ENCODE results near the gene WNT1. TPM values are rescaled to one million over a fixed set of nuclear protein-coding genes. Genes with fewer than 3 reads are reported as not detected.
A peak's percentile ranks its signal among the peaks of the same experiment; 100 is the strongest.

The WNT1 gene
- total and polyA plus RNA-seq, 8 donors: not detected

GRCh38 chr12:48940181-48940580 is 37.9 kb upstream of the WNT1 start:
- peaks cover 0 to 11% (median 7%) of the 10 kb centered on the region in 3 donors for H3K36me3 ChIP-seq
- WGBS, 2 donors: 73 to 84% methylated on average over 3 of the region's 3 CpGs
- no peak overlapping the region for H3K4me3 ChIP-seq
- TF ChIP-seq, protein P1, sequence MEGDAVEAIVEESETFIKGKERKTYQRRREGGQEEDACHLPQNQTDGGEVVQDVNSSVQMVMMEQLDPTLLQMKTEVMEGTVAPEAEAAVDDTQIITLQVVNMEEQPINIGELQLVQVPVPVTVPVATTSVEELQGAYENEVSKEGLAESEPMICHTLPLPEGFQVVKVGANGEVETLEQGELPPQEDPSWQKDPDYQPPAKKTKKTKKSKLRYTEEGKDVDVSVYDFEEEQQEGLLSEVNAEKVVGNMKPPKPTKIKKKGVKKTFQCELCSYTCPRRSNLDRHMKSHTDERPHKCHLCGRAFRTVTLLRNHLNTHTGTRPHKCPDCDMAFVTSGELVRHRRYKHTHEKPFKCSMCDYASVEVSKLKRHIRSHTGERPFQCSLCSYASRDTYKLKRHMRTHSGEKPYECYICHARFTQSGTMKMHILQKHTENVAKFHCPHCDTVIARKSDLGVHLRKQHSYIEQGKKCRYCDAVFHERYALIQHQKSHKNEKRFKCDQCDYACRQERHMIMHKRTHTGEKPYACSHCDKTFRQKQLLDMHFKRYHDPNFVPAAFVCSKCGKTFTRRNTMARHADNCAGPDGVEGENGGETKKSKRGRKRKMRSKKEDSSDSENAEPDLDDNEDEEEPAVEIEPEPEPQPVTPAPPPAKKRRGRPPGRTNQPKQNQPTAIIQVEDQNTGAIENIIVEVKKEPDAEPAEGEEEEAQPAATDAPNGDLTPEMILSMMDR (IDR thresholded peaks at IDR 0.05): no peak
- intact Hi-C loops (cut with DNase I): no loop called here
- no peaks in the 10 kb centered on the region for H3K4me1 ChIP-seq
- no peak overlapping the region for H3K27ac ChIP-seq
- H3K9me3 ChIP-seq: no peaks in the 10 kb centered on the region
- ATAC-seq: peak in 1 of 4 donors; percentile 13
- H3K27me3 ChIP-seq: no peaks in the 10 kb centered on the region
- FAIRE-seq: no peak
- peak in 1 of 6 donors; percentile 11 for DNase-seq

GRCh38 chr12:48943221-48943620 is 34.9 kb upstream of the WNT1 start:
- no peak for FAIRE-seq
- Histone ChIP-seq H3K4me1 (no peaks in the 10 kb centered on the region), H3K9me3 (no peaks in the 10 kb centered on the region), H3K27me3 (no peaks in the 10 kb centered on the region), H3K27ac (no peak overlapping the region), H3K4me3 (no peak overlapping the region), H3K36me3 (peaks cover 0 to 11% (median 7%) of the 10 kb centered on the region in 3 donors)
- DNase-seq: peak in 1 of 6 donors; percentile 25
- ATAC-seq: no peak
- TF ChIP-seq, protein P1 (IDR thresholded peaks at IDR 0.05): no peak
- 88 to 89% methylated on average over 4 of the region's 4 CpGs for WGBS, 2 donors
- intact Hi-C loops (cut with DNase I): no loop called here

DNA sequence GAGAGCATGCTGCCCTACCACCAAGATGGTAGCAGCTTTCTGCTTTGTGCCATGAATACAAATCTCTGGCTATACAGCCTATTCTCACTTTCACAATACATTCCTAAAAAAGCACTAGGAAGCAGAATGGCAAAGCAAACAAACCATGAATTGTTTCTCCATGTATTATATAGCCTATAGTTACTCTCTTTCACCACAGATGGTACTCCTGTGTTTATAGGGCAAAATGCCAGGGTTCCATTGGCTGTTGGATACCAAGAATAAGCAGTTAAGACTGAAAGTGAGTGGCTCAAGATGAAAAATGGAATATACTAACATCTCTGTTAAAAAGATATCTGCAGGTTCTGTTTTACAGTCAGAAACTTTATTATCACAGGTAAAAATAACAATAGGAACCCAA is 31.9 kb upstream of the WNT1 start:
- H3K4me1 ChIP-seq: no peaks in the 10 kb centered on the region
- TF ChIP-seq, protein P1 (IDR thresholded peaks at IDR 0.05): no peak
- no peak for FAIRE-seq
- no peaks in the 10 kb centered on the region for H3K9me3 ChIP-seq
- no peak overlapping the region for H3K4me3 ChIP-seq
- no peak overlapping the region for H3K27ac ChIP-seq
- intact Hi-C loops (cut with DNase I): no loop called here
- no peak for ATAC-seq
- DNase-seq: no peak
- H3K27me3 ChIP-seq: no peaks in the 10 kb centered on the region
- no peaks in the 10 kb centered on the region for H3K36me3 ChIP-seq

GRCh38 chr12:48946943-48947342 is 31.2 kb upstream of the WNT1 start:
- WGBS, 2 donors: 41 to 43% methylated on average over 6 of the region's 6 CpGs
- Histone ChIP-seq H3K4me3 (no peak overlapping the region), H3K4me1 (no peaks in the 10 kb centered on the region), H3K9me3 (no peaks in the 10 kb centered on the region), H3K27me3 (no peaks in the 10 kb centered on the region), H3K36me3 (no peaks in the 10 kb centered on the region), H3K27ac (no peak overlapping the region)
- no peak for FAIRE-seq
- no peak for DNase-seq
- TF ChIP-seq, protein P1 (IDR thresholded peaks at IDR 0.05): no peak
- ATAC-seq: peak in 3 of 4 donors; percentile 15 to 49 (median 30)
- intact Hi-C loops (cut with DNase I): no loop called here

GRCh38 chr12:48947727-48948126 is 30.4 kb upstream of the WNT1 start:
- peak in 1 of 4 donors; percentile 30 for ATAC-seq
- Histone ChIP-seq H3K27me3 (no peaks in the 10 kb centered on the region), H3K36me3 (no peaks in the 10 kb centered on the region), H3K9me3 (no peaks in the 10 kb centered on the region), H3K27ac (no peak overlapping the region), H3K4me3 (no peak overlapping the region), H3K4me1 (no peaks in the 10 kb centered on the region)
- peak in 1 of 6 donors; percentile 4 for DNase-seq
- no peak for FAIRE-seq
- TF ChIP-seq, protein P1 (IDR thresholded peaks at IDR 0.05): no peak
- intact Hi-C loops (cut with DNase I): no loop called here
- 74 to 77% methylated on average over 3 of the region's 3 CpGs for WGBS, 2 donors

Measured in pancreas (tissue), 10 donors.